Endometrium (tissue), 2 donors: ENCODE results near the gene EXOSC10.
"Not testable (repeated sequence)": the region's sequence is repeated elsewhere in the genome, so short reads cannot be mapped to it uniquely, and the experiment has no call there.

Source experiments
- FAIRE-seq: peaks from 2 replicates; lab custom pipeline; 2012; peaks lifted over from hg19 to GRCh38; lab: Jason Lieb, UNC
- donor health status: control.
- donor health status: control.

The EXOSC10 gene

GRCh38 chr1:11109047-11109760 lies 9.5 kb upstream of the EXOSC10 start:
- FAIRE-seq: no peak

- no peak for FAIRE-seq
These were observed 7.9 kb upstream of the EXOSC10 start for GRCh38 chr1:11107599-11107998.

GRCh38 chr1:11105586-11105985 lies 5.9 kb upstream of the EXOSC10 start:
- no peak for FAIRE-seq

- FAIRE-seq: no peak
These were observed 1.7 kb upstream of the EXOSC10 start for GRCh38 chr1:11101347-11101746.

- not testable (repeated sequence) for FAIRE-seq
These were observed 1.1 kb upstream of the EXOSC10 start for GRCh38 chr1:11100806-11101205.

- FAIRE-seq: no peak
These were observed 452 bp upstream of the EXOSC10 start for GRCh38 chr1:11100149-11100493.

- no peak for FAIRE-seq
These were observed 749 bp downstream of the EXOSC10 start for GRCh38 chr1:11098931-11099309.

- not testable (repeated sequence) for FAIRE-seq
These were observed 15.9 kb downstream of the EXOSC10 start for GRCh38 chr1:11083784-11084183.

GRCh38 chr1:11080931-11081330 lies 18.7 kb downstream of the EXOSC10 start:
- no peak for FAIRE-seq

- FAIRE-seq: no peak
These were observed 21.0 kb downstream of the EXOSC10 start for GRCh38 chr1:11078631-11079030.

GRCh38 chr1:11073398-11073797 lies 26.3 kb downstream of the EXOSC10 start:
- not testable (repeated sequence) for FAIRE-seq

GRCh38 chr1:11072216-11072917 lies 27.3 kb downstream of the EXOSC10 start:
- FAIRE-seq: no peak

GRCh38 chr1:11071463-11072215 lies 28.0 kb downstream of the EXOSC10 start:
- FAIRE-seq: no peak

- no peak for FAIRE-seq
These were observed 28.8 kb downstream of the EXOSC10 start for GRCh38 chr1:11070876-11071275.

GRCh38 chr1:11068600-11069473 lies 30.8 kb downstream of the EXOSC10 start:
- FAIRE-seq: no peak

GRCh38 chr1:11067716-11068599 lies 31.7 kb downstream of the EXOSC10 start:
- FAIRE-seq: no peak

- FAIRE-seq: no peak
These were observed 33.9 kb downstream of the EXOSC10 start for GRCh38 chr1:11065796-11066195.

- no peak for FAIRE-seq
These were observed 34.7 kb downstream of the EXOSC10 start for GRCh38 chr1:11064942-11065341.

GRCh38 chr1:11063937-11064537 lies 35.6 kb downstream of the EXOSC10 start:
- FAIRE-seq: not testable (repeated sequence)

- no peak for FAIRE-seq
These were observed 36.7 kb downstream of the EXOSC10 start for GRCh38 chr1:11062965-11063401.
